Large intestine (tissue), 12 donors: Measurements from ENCODE around the gene HSF2BP. TPM values are rescaled to one million over a fixed set of nuclear protein-coding genes. Genes with fewer than 3 reads are reported as not detected.
"Not testable (repeated sequence)": the region's sequence is repeated elsewhere in the genome, so short reads cannot be mapped to it uniquely, and the experiment has no call there.

Experiments
- DNase-seq, 2 donors: peaks; one replicate each; pipeline versions ENCODE4 v3.0.0 to v3.0.0-alpha.2; 2013
- H3K27ac ChIP-seq: one replicate; pipeline ENCODE4 v1.5.1; 2013; ENCODE audit warnings: low read length
- H3K27me3 ChIP-seq: 2 replicates; pipeline ENCODE4 v1.6.1; 2013; ENCODE audit warnings: low read length; ENCODE audit not compliant: control insufficient read depth, insufficient read depth
- H3K36me3 ChIP-seq: 2 replicates; pipeline ENCODE4 v1.6.1; 2013; ENCODE audit warnings: low read length; ENCODE audit not compliant: control insufficient read depth, insufficient read depth
- H3K4me1 ChIP-seq: one replicate; pipeline ENCODE4 v1.6.1; 2013; ENCODE audit warnings: low read length; ENCODE audit not compliant: control insufficient read depth, insufficient read depth
- H3K4me3 ChIP-seq: one replicate; pipeline ENCODE4 v1.5.1; 2013; ENCODE audit warnings: low read length
- H3K9me3 ChIP-seq: one replicate; pipeline ENCODE4 v1.6.1; 2013; ENCODE audit warnings: mild to moderate bottlenecking, low read depth, low read length, moderate library complexity; ENCODE audit not compliant: control insufficient read depth
- WGBS: methylation state at CpG from one replicate; pipeline ENCODE4 v1.1.5; 2013; ENCODE audit warnings: low lambda C conversion rate; ENCODE audit not compliant: insufficient coverage; 5-methylcytosine and 5-hydroxymethylcytosine counted together
- long read RNA-seq, 11 donors: transcript quantifications; one replicate each; lab custom pipeline, GENCODE V29; 2026
- polyA plus RNA-seq: library from polyadenylated mRNA; unstranded; fragments of 120-200 nt; gene quantifications from one replicate; pipeline ENCODE4 v1.2.1, GENCODE V29; 2013

The HSF2BP gene
- polyA plus RNA-seq = 0.66 TPM
- long read RNA-seq, donor 1 = 0 reads
- long read RNA-seq, donor 2 = 0 reads
- long read RNA-seq, donor 3, partial matches to known transcripts = 0 of 1 reads
- long read RNA-seq, donor 3, other reads (novel, unspliced or antisense) = 0 of 1 reads
- long read RNA-seq, donor 4 = 0 reads
- long read RNA-seq, donor 5 = 0 reads
- long read RNA-seq, donor 6 = 0 reads
- long read RNA-seq, donor 7 = 0 reads
- long read RNA-seq, donor 8 = 0 reads
- long read RNA-seq, donor 9 = 0 reads
- long read RNA-seq, donor 10 = 0 reads
- long read RNA-seq, donor 11 = 0 reads

DNA sequence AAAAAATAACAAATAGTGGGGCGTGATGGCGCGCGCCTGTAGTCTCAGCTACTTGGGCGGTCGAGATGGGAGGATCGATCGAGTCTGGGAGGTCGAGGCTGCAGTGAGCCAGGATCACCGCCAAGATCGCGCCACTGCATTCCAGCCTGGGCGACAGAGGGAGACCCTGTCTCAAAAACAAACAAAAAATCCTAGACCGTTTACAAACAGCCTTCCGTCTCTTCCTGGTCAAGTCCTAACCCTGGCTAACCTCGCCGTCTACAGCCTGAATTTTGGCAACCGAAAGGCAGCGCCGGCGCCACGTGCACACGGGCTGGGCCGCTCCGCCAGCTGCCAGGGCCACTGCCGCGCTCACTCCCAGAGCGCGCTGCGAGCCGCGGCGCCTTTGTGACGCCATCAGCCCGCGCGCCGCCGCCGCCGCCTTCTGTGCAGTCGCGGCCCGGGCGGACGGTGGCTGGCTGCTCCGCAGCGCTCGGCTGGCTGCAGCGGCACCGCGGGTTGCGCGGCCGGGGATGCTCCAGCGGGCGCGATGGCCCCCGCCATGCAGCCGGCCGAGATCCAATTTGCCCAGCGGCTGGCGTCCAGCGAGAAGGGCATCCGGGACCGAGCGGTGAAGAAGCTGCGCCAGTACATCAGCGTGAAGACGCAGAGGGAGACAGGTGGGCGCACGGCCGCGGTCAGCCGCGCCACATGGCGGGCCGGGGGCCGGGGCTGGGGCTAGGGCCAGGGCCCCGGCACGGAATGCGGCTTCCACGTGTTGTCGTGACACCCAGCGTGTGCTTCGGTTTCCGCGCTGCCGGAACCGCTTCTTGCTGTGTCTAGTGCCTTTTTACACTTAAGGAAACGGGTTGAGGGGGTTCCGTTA, at the start of gene HSF2BP, which contains the start of gene RRP1B:
Gene HSF2BP, minus strand, starts transcription at position 353 of the 865 bp plus-strand sequence. CDS start 1,392 bp downstream, outside the sequence.
Gene RRP1B, plus strand, starts transcription at position 425 of the 865 bp plus-strand sequence. Its CDS starts 105 bp downstream, at position 530.
- Histone ChIP-seq H3K36me3 (peaks cover 8% of the 10 kb centered on the region), H3K27me3 (no peaks in the 10 kb centered on the region), H3K9me3 (peaks cover 13% of the 10 kb centered on the region), H3K27ac (peak within 1 kb of the TSS; percentile 69), H3K4me1 (peaks cover 10% of the 10 kb centered on the region), H3K4me3 (peak within 1 kb of the TSS; percentile 80)
- peak; percentile 84 to 91 for DNase-seq
- no CpG with 5 or more reads among the region's 92 CpGs for WGBS

DNA sequence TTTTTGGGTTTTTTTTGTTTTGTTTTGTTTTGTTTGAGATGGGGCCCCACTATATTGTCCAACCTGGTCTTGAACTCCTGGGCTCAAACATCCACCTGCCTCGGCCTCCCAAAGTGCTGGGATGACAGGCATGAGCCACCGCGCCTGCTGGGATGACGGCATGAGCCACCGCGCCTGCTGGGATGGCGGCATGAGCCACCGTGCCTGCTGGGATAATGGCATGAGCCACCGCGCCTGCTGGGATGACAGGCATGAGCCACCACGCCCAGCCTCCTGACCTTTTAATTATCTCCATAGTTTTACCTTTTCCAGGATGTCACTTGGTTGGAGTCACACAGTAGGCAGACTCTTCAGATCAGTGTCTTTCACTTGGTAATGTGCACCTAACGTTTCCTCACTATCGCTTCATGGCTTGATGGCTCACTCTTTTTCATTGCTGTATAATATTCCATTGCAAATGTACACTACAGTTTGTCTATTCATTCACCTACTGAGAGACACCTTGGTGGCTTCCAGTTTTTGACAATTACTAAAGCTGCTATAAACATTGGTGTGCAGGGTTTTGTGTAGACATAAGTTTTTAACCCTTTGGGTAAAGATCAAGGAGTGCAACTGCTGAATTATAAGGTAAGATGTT, 49.6 kb upstream of the HSF2BP start:
- Histone ChIP-seq H3K9me3 (no peaks in the 10 kb centered on the region), H3K27me3 (no peaks in the 10 kb centered on the region), H3K4me3 (no peak overlapping the region), H3K4me1 (peaks cover 17% of the 10 kb centered on the region), H3K36me3 (no peaks in the 10 kb centered on the region), H3K27ac (no peak overlapping the region)
- WGBS = no CpG with 5 or more reads among the region's 13 CpGs
- no peak for DNase-seq

DNA sequence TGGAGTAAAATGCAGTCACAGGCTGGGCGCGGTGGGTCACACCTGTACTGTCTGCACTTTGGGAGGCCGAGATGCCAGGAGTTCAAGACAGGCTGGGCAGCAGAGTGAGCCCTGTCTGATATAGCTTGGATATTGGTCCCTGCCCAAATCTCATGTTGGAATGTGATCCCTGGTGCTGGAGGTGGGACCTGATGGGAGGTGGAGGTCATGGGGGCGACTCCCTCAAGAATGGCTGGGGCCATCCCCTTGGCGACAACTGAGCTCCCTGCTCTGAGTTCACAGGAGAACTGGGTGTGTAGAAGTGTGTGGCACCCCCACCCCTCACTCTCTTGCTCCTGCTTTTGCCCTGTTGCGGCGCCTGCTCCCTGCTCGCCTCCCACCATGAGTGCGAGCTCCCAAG, 48.2 kb upstream of the HSF2BP start:
- no peak overlapping the region for H3K27ac ChIP-seq
- peaks cover 18% of the 10 kb centered on the region for H3K4me1 ChIP-seq
- no CpG with 5 or more reads among the region's 9 CpGs for WGBS
- DNase-seq = no peak
- no peaks in the 10 kb centered on the region for H3K27me3 ChIP-seq
- H3K4me3 ChIP-seq = no peak overlapping the region
- no peaks in the 10 kb centered on the region for H3K9me3 ChIP-seq
- H3K36me3 ChIP-seq = no peaks in the 10 kb centered on the region

DNA sequence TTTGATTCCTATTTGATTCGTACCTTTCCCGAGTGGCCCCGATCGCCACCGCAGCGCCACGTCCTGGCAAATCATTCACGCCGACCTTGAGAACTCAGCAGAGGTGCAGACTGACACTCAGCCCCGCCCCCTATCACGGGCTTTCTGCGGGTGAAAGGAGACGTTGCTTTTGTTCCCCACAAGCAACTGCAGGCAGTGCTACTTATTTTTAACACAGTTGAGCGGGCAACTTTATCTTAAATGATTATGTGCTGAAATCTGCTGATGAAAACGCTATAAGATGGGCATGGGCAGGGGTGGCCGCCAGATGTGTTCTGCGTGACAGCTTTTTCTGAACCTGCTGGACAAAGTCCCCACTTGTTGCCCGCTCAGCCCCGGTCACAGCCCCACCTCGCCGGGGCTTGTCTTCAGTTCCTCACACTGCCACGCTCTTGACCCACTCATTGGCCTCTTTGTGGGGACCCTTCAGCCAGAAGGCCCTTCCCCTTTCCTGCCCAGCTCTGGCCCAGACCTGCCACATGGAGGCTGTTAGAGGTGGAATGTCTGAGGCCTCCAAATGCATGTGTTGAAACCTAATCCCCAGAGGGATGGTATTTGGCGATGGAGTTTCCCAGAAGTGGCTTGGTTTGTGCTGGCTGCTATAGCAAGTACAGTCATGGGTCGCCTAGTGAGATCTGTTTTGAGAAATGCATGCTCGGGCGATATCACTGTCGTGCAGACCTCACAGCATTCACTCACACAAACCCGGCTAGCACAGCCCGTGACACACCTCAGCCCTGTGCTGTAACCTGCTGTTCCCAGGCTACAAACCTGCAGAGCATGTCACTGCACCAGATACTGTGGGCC, 44.0 kb upstream of the HSF2BP start:
- Histone ChIP-seq H3K4me3 (peak overlapping the region; percentile 19), H3K27ac (peak overlapping the region; percentile 89)
- peak; percentile 62 to 83 for DNase-seq

DNA sequence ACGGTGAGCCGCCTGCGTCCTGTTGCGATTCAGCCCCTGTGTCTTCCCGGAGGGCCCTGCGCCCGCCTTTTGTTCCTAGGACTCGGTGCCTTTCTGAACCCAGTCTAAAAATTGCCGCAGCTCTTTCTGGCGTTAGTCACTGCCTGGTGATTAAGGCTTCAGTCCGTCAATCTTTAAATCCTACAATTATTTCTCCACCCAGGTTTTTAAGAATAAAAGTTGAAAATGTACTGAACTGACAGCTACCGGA, 43.4 kb upstream of the HSF2BP start:
- Histone ChIP-seq H3K36me3 (no peaks in the 10 kb centered on the region), H3K4me1 (peaks cover 26% of the 10 kb centered on the region), H3K27ac (peak overlapping the region; percentile 89), H3K27me3 (no peaks in the 10 kb centered on the region), H3K4me3 (peak overlapping the region; percentile 19), H3K9me3 (no peaks in the 10 kb centered on the region)
- DNase-seq = no peak
- WGBS = no CpG with 5 or more reads among the region's 12 CpGs

More for the DNA sequence above, 44.0 kb upstream of the HSF2BP start:
- Histone ChIP-seq H3K27me3 (no peaks in the 10 kb centered on the region), H3K36me3 (no peaks in the 10 kb centered on the region), H3K4me1 (peaks cover 26% of the 10 kb centered on the region), H3K9me3 (no peaks in the 10 kb centered on the region)
- WGBS = no CpG with 5 or more reads among the region's 29 CpGs

DNA sequence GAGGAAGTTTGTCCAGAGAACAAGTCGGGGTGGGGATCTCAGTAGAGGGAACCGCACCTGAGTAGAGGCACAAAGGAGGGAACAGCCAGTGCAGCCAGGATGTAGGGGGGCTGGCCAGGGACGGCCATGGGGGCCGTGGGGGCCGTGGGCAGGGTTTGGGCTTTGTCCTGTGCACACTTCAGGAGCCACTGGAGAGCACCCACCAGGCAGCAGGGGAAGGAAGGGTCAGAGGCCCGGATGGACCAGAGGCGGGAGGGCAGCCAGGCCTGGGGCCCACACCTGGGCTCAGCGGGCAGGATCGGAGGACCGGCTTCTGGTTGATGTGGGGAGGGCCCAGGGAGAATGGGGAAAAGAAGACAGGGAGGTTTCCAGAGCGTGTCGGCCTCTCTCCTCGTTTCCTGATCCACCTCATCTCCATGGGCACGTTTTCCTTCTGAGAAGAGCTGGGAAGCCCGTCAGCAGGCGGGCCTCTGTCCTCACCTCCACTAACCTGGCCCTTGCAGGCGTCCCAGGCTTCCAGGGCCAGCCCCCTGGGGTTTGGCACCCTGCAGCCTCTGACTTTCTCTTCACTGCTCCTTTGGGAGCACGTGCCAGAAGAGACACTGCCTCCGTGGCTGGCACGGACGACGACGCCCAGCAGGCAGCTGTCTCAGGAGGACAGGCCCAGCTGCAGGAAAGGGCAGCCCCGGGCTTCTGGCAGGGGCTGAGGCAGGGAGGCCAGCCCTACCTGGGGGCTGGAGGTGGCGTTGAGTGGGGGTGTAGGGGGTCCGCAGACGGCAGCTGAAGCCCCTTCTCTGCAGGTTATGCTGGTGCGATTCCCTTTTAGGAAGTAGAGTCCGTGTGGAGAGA, 42.9 kb upstream of the HSF2BP start:
- H3K4me1 ChIP-seq = peaks cover 26% of the 10 kb centered on the region
- WGBS = no CpG with 5 or more reads among the region's 29 CpGs
- no peak for DNase-seq
- peak overlapping the region; percentile 19 for H3K4me3 ChIP-seq
- no peaks in the 10 kb centered on the region for H3K9me3 ChIP-seq
- no peaks in the 10 kb centered on the region for H3K27me3 ChIP-seq
- no peaks in the 10 kb centered on the region for H3K36me3 ChIP-seq
- peak overlapping the region; percentile 89 for H3K27ac ChIP-seq

GRCh38 chr21:43699933-43700599, 40.8 kb upstream of the HSF2BP start:
- Histone ChIP-seq H3K4me1 (peaks cover 26% of the 10 kb centered on the region), H3K36me3 (peaks cover 11% of the 10 kb centered on the region), H3K27me3 (no peaks in the 10 kb centered on the region), H3K9me3 (peaks cover 3% of the 10 kb centered on the region), H3K27ac (no peak overlapping the region), H3K4me3 (no peak overlapping the region)
- no peak for DNase-seq
- 100% methylated on average over 3 of the region's 13 CpGs for WGBS

DNA sequence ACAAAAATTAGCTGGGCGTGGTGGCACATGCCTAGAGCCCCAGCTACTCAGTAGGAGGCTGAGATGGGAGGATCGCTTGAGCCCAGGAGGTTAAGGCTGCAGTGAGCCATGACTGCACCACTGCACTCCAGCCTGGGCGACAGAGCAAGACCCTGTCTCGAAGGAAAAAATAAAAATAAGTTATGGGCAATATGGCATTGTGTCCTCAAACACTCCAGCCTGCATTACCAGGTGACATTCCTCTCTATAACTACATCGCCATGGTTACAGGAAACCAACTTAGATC, 40.1 kb upstream of the HSF2BP start:
- H3K27me3 ChIP-seq, H3K4me3 ChIP-seq, DNase-seq, H3K27ac ChIP-seq, H3K9me3 ChIP-seq: not testable (repeated sequence)
- 80% methylated on average over 1 of the region's 5 CpGs for WGBS
- Histone ChIP-seq H3K36me3 (peaks cover 15% of the 10 kb centered on the region), H3K4me1 (peaks cover 26% of the 10 kb centered on the region)
